HepG2 (cell line): Measurements from ENCODE around the gene ZBTB22. TPM values are rescaled to one million over a fixed set of nuclear protein-coding genes. Genes with fewer than 3 reads are reported as not detected.

Experiments used
- ATAC-seq: fragments of 200-7000 bp; cut with Tn5 transposase; 3 replicates; pipeline ENCODE4 v1.9.1; 2020; ENCODE audit warnings: mild to moderate bottlenecking, moderate library complexity
- BruUV-seq: library from RNA; stranded (reverse); fragments of 400-500 nt; replicated peaks from 2 replicates; lab custom pipeline; 2021; lab: Mats Ljungman, UMichigan
- CTCF ChIA-PET: fragments of 300-600 bp; formaldehyde crosslinking; extraction: SDS; loops from one replicate; lab custom pipeline; 2021; ENCODE audit warnings: low total read pairs, inconsistent platforms, low intra/inter-chr PET ratio; lab: Yijun Ruan, JAX
- POLR2A ChIA-PET: fragments of 350-600 bp; sonication (Branson Sonifier 250); formaldehyde crosslinking; loops from one replicate; lab custom pipeline; 2020; ENCODE audit warnings: antibody characterized with exemption, inconsistent platforms; lab: Yijun Ruan, JAX
- DNase-seq: peaks from one replicate; pipeline ENCODE4 v3.0.0-alpha.2; 2015; ENCODE audit warnings: low spot score
- FAIRE-seq: peaks from 3 replicates; lab custom pipeline; 2011; peaks lifted over from hg19 to GRCh38; lab: Jason Lieb, UNC
- H2AFZ ChIP-seq: one replicate; pipeline ENCODE4 v1.6.1; 2011; ENCODE audit warnings: low read length, inconsistent platforms
- H3K27ac ChIP-seq: fragments of 300-600 bp; 3 replicates; pipeline ENCODE4 v1.8.0; 2011; ENCODE audit warnings: mixed run types, mild to moderate bottlenecking, mixed read lengths, low read length, inconsistent platforms; ENCODE audit not compliant: insufficient read depth; ENCODE audit errors: extremely low read length
- H3K27me3 ChIP-seq, 2 experiments: fragments of 200-600 bp in 1 of 2; 2 replicates in 1 of 2; 3 replicates in 1 of 2; pipeline versions ENCODE4 v1.6.0 to v1.8.0; 2011; ENCODE audit warnings: low read length in 2 of 2, mild to moderate bottlenecking in 2 of 2, moderate library complexity in 2 of 2, inconsistent platforms in 1 of 2; ENCODE audit not compliant: insufficient read depth in 2 of 2, control insufficient read depth in 1 of 2
- H3K36me3 ChIP-seq, 2 experiments: fragments of 200-600 bp in 1 of 2; replicated peaks in 1 of 2; 2 replicates in 1 of 2; 3 replicates in 1 of 2; pipeline versions ENCODE4 v1.5.1 to v1.8.0; 2011; ENCODE audit warnings: low read length in 2 of 2, inconsistent platforms in 1 of 2; ENCODE audit not compliant: insufficient read depth in 2 of 2, control insufficient read depth in 1 of 2
- H3K4me1 ChIP-seq: 2 replicates; pipeline ENCODE4 v1.5.1; 2012; ENCODE audit warnings: low read length, inconsistent platforms; ENCODE audit not compliant: insufficient read depth
- H3K4me2 ChIP-seq: 2 replicates; pipeline ENCODE4 v1.6.0; 2011; ENCODE audit warnings: low read depth, low read length, inconsistent platforms
- H3K4me3 ChIP-seq, 3 experiments: fragments of 200-600 bp in 1 of 3; sonication (generic), shearing (Covaris generic) in 1 of 3; replicated peaks in 1 of 3; 2 replicates each; pipeline ENCODE4 v1.5.1; 2011 to 2016; ENCODE audit warnings: low read length in 3 of 3, inconsistent platforms in 2 of 3, low read depth in 2 of 3, mild to moderate bottlenecking in 2 of 3, control low read depth in 1 of 3, mixed read lengths in 1 of 3; ENCODE audit not compliant: insufficient read depth in 1 of 3
- H3K79me2 ChIP-seq: one replicate; pipeline ENCODE4 v1.6.1; 2011; ENCODE audit warnings: low read length, inconsistent platforms; ENCODE audit not compliant: insufficient read depth
- H3K9ac ChIP-seq: 2 replicates; pipeline ENCODE4 v1.6.0; 2011; ENCODE audit warnings: mild to moderate bottlenecking, low read depth, low read length, inconsistent platforms; ENCODE audit not compliant: insufficient read depth
- H3K9me3 ChIP-seq: 2 replicates; pipeline ENCODE4 v1.5.1; 2012; ENCODE audit warnings: mild to moderate bottlenecking, low read length
- H4K20me1 ChIP-seq: 2 replicates; pipeline ENCODE4 v1.6.0; 2011; ENCODE audit warnings: inconsistent platforms, mild to moderate bottlenecking, low read length, moderate library complexity; ENCODE audit not compliant: insufficient read depth
- AGO2 ChIP-seq: fragments of 200-400 bp; formaldehyde crosslinking; optimal IDR thresholded peaks from 2 replicates; pipeline ENCODE3; 2017; ENCODE audit warnings: mild to moderate bottlenecking, low read depth, low read length, moderate library complexity
- KMT2A ChIP-seq: sonication (generic); formaldehyde crosslinking; IDR thresholded peaks from 2 replicates; pipeline ENCODE4 v1.4.0; 2020; ENCODE audit warnings: missing genetic modification reagents
- TP53 ChIP-seq: sonication (generic); formaldehyde crosslinking; conservative IDR thresholded peaks from 2 replicates; pipeline ENCODE4 v1.4.0; 2020; ENCODE audit warnings: missing genetic modification reagents
- WGBS: methylation state at CpG from one replicate; pipeline ENCODE4 v1.1.6; 2017; ENCODE audit warnings: low lambda C conversion rate; 5-methylcytosine and 5-hydroxymethylcytosine counted together
- in situ Hi-C: cut with HindIII; loops from 2 replicates; pipeline ENCODE4 v1.10.0; 2017; ENCODE audit warnings: low pct_unique_long_range_greater_than_20kb; ENCODE audit not compliant: extremely low pct_ligation_motif_present
- intact Hi-C: fragments of 100-400 bp; cut with micrococcal nuclease; formaldehyde crosslinking; loops from one replicate; pipeline ENCODE4 v1.10.0; 2022; ENCODE audit not compliant: unreplicated experiment
- polyA plus RNA-seq, 8 experiments: library from polyadenylated mRNA; depleted of rRNA in 3 of 8; stranded (reverse) in 7 of 8; unstranded in 1 of 8; fragments of >200 nt; fragmentation: Illumina TruSeq in 4 of 8; extraction: Trizol in 4 of 8; gene quantifications; 2 replicates each; pipeline versions ENCODE4 v1.2.1 to v1.2.3, GENCODE V29; 2011 to 2016; ENCODE audit warnings: low read depth in 4 of 8, missing spikeins in 1 of 8, mixed read lengths in 1 of 8; ENCODE audit not compliant: insufficient read depth in 1 of 8
- total RNA-seq, 5 experiments: library from RNA; depleted of rRNA; stranded (reverse); fragments of >200 nt; fragmentation: Illumina TruSeq; extraction: Trizol; gene quantifications; 2 replicates each; pipeline ENCODE4 v1.2.3, GENCODE V29; 2016; ENCODE audit warnings: low read depth in 1 of 5
- TF ChIP-seq, protein P1 (sequence below): sonication (generic); formaldehyde crosslinking; conservative IDR thresholded peaks from 2 replicates; pipeline ENCODE4 v1.8.0; 2022; ENCODE audit warnings: missing genetic modification reagents
- TF ChIP-seq, protein P2 (sequence below): sonication (generic); formaldehyde crosslinking; IDR thresholded peaks from 2 replicates; pipeline ENCODE4 v1.4.0; 2020; ENCODE audit warnings: missing genetic modification reagents
- TF ChIP-seq, protein P3 (sequence below): sonication (generic); formaldehyde crosslinking; IDR thresholded peaks from 2 replicates; pipeline ENCODE4 v1.8.1; 2023; ENCODE audit warnings: mild to moderate bottlenecking, missing genetic modification reagents

Gene ZBTB22
- total and polyA plus RNA-seq, 2 of the 13 experiments (the other 11 are each of a cell fraction or from before 2014, with no cell fraction given), result 8.0 to 10.6 TPM

DNA sequence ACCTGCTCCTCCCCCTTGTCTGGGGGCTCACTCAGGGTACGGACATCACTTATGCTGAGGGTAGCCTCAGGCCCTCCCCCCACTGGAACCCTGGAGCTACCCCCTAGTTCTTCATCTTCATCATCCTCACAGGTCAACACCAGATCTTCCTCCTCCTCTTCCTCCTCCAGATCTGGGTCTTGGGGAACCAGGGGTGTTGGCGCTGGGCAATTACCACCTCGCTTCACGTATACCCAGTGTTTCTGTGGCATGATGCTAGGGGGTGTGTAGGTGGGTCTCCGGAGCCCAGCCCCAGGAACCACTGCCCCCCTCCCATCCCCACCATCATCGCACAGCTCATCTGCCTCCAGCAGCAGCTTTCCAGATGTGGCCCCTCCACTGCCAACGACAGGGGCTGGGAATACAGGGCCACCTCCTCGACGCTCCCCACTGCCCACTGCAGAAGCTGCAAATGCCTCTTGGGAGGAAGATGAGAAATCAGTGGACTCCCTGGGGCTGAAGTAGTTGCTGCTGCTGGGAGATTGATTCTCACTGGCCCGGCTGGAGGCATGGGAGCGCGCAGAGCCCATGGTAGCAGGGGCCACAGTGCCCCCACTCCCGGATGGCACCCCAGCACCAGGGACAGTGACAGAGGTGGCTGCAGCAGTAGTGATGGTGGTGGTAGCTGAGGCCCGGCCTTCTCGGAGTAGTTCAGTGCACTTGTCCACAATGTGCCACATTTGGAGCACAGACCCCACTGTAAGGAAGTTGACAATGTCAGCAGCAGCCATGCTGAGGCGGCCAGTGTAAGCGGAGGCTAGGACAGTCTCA lies 1.5 kb downstream of the ZBTB22 start:
- Histone ChIP-seq H3K9me3 (no peaks in the 10 kb centered on the region), H3K9ac (no peak overlapping the region), H2AFZ (no peak overlapping the region), H3K79me2 (peaks cover 27% of the 10 kb centered on the region), H3K27ac (peak overlapping the region; percentile 41), H4K20me1 (peaks cover 3% of the 10 kb centered on the region; the same call in 1 of the 2 replicates), H3K36me3 (peaks cover 5 to 26% of the 10 kb centered on the region in 2 experiments), H3K4me2 (no peak overlapping the region), H3K4me1 (peaks cover 53% of the 10 kb centered on the region), H3K27me3 (no peaks in the 10 kb centered on the region; a peak in 1 of 5 replicates), H3K4me3 (no peak overlapping the region)
- FAIRE-seq, result no peak
- intact Hi-C loops, result no loop called here
- POLR2A ChIA-PET, result interaction anchor here (2.3 to 3.3 kb wide), 2 partner anchors 27 to 117 kb away, joined by 10 to 26 read pairs; partner anchors contain the start of genes PFDN6 and WDR46
- CTCF ChIA-PET, result no interaction called here
- TF ChIP-seq TP53 (CRISPR knock-in tag), result no peak
- TF ChIP-seq, protein P1, sequence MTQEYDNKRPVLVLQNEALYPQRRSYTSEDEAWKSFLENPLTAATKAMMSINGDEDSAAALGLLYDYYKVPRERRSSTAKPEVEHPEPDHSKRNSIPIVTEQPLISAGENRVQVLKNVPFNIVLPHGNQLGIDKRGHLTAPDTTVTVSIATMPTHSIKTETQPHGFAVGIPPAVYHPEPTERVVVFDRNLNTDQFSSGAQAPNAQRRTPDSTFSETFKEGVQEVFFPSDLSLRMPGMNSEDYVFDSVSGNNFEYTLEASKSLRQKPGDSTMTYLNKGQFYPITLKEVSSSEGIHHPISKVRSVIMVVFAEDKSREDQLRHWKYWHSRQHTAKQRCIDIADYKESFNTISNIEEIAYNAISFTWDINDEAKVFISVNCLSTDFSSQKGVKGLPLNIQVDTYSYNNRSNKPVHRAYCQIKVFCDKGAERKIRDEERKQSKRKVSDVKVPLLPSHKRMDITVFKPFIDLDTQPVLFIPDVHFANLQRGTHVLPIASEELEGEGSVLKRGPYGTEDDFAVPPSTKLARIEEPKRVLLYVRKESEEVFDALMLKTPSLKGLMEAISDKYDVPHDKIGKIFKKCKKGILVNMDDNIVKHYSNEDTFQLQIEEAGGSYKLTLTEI (CRISPR knock-in tag), result no peak
- peak; percentile 36 for TF ChIP-seq AGO2
- TF ChIP-seq KMT2A (CRISPR knock-in tag), result no peak
- TF ChIP-seq, protein P2, sequence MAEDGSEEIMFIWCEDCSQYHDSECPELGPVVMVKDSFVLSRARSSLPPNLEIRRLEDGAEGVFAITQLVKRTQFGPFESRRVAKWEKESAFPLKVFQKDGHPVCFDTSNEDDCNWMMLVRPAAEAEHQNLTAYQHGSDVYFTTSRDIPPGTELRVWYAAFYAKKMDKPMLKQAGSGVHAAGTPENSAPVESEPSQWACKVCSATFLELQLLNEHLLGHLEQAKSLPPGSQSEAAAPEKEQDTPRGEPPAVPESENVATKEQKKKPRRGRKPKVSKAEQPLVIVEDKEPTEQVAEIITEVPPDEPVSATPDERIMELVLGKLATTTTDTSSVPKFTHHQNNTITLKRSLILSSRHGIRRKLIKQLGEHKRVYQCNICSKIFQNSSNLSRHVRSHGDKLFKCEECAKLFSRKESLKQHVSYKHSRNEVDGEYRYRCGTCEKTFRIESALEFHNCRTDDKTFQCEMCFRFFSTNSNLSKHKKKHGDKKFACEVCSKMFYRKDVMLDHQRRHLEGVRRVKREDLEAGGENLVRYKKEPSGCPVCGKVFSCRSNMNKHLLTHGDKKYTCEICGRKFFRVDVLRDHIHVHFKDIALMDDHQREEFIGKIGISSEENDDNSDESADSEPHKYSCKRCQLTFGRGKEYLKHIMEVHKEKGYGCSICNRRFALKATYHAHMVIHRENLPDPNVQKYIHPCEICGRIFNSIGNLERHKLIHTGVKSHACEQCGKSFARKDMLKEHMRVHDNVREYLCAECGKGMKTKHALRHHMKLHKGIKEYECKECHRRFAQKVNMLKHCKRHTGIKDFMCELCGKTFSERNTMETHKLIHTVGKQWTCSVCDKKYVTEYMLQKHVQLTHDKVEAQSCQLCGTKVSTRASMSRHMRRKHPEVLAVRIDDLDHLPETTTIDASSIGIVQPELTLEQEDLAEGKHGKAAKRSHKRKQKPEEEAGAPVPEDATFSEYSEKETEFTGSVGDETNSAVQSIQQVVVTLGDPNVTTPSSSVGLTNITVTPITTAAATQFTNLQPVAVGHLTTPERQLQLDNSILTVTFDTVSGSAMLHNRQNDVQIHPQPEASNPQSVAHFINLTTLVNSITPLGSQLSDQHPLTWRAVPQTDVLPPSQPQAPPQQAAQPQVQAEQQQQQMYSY (CRISPR knock-in tag), result no peak
- TF ChIP-seq, protein P3, sequence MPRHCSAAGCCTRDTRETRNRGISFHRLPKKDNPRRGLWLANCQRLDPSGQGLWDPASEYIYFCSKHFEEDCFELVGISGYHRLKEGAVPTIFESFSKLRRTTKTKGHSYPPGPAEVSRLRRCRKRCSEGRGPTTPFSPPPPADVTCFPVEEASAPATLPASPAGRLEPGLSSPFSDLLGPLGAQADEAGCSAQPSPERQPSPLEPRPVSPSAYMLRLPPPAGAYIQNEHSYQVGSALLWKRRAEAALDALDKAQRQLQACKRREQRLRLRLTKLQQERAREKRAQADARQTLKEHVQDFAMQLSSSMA (CRISPR knock-in tag), result no peak
- WGBS, result 93% methylated on average over 15 of the region's 17 CpGs
- in situ Hi-C loops, result no loop called here
- no peak for ATAC-seq
- DNase-seq, result no peak
- BruUV-seq, result no TSS peak
